Embryonic facial prominence (tissue), 1 donor: Measurements from ENCODE around the gene GIT2.

Source experiments
- DNase-seq: peaks from one replicate; pipeline ENCODE4 v3.0.0-alpha.2; 2016; ENCODE audit errors: extremely low spot score

GIT2 gene

DNA sequence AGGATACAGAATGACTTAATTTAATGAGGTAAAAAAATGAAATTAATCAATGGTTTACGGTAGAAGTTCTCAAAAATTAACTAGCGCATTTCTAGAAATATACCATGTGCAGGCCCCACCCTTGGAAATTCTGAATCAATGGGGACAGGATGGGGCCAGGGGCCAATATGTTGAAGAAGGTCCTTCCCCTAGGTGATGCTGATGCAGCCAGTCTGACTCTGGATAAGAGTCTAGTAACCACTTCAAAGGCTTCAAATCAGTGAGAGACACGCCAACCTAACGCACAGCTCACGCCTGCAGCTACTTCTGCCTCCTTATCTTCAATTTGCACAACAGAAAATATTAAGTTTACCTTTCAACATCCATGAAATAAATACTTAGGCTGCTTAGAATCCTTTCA, 14.9 kb downstream of the GIT2 start:
- no peak for DNase-seq

- DNase-seq = no peak
Measured at GRCh38 chr12:109972821-109973220, 23.3 kb downstream of the GIT2 start.

GRCh38 chr12:109968801-109969200, 27.4 kb downstream of the GIT2 start:
- DNase-seq = no peak

DNA sequence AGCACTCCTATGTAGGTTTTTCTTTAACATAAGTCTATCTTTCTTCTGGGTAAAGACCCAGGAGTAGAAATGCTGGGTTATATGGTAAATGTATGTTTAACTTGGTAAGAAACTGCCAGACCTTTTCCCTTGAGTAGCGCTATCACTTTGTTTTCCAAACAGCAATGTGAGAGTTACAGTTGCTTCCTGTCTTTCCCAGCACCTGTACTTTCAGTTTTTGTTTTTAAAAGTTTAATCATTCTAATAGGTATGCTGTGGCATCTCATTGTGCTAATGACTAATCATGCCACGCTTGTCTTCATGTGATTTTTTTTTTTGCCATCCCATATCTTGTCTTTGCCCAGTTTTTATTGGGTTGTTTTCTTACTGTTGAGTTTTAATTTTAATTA, 28.1 kb downstream of the GIT2 start:
- no peak for DNase-seq

GRCh38 chr12:109967383-109968031, 28.7 kb downstream of the GIT2 start:
- DNase-seq = no peak

DNA sequence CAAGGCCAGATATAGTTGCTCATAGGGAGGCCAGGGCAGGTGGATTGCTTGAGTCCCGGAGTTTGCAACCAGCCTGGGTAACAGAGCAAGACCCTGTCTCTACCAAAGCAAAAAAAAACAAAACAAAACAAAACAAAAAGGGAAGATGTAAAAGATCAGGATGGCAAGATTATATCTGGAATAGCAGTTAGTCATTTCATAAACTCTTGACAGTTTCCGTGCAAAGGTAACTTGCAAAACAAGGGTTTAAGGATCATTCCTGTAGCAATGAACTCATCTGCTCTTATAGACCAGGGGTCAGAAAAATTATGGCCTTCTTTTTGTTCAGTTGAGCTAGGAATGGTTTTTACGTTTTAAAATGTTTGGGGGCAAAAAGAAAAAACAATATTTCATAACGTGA, 29.6 kb downstream of the GIT2 start:
- DNase-seq = no peak

DNA sequence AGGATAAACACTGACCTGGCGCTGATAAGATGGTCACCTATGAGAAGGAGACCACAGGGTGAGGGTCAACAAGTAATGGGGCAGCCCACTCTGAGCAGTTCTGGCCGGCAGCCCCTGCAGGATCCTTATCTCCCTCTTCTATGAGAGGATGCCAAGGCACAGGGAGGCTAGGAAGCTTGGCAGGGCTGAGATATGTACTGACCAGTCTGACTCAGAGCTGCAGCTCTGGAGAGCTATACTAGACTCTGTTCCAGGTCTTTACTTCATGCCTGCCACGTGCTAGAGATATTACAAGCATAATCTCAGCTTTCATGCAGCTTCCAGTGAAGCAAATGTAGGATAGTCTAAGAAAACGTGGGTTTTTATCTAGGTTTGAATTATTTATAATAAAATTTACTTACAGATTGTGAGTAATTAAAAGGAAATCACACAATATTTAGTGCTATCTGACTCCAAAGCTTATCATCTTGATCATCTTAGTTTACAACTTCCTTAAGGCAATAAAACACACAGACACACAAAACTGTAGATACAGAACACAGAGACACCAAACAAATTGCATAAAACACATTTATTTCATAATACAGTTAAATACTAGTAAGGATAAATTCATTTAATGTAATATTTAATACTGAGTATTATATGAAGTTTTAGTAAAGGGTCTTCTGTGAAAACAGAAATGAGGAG, 32.3 kb downstream of the GIT2 start:
- no peak for DNase-seq

GRCh38 chr12:109963330-109963729, 32.8 kb downstream of the GIT2 start:
- DNase-seq = no peak

DNA sequence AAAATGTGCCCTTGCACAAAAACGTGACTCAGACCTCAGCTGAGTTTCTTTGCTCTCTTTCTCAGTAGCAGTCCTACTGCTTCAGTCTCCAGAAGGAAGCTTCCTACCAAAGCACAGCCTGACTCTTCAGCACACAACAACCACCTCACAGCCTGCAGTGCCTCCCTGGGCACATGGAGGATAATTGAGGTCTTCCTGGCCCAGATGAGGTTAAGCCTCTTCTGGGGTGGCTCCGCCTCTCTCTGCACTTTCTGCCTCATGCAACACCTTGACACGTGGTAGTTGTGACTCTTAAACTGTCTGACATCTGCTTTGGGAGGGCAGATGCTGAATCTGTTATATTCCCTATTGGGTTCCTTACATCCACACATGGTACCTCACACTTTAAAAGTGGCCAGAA, 33.8 kb downstream of the GIT2 start:
- DNase-seq = no peak

DNA sequence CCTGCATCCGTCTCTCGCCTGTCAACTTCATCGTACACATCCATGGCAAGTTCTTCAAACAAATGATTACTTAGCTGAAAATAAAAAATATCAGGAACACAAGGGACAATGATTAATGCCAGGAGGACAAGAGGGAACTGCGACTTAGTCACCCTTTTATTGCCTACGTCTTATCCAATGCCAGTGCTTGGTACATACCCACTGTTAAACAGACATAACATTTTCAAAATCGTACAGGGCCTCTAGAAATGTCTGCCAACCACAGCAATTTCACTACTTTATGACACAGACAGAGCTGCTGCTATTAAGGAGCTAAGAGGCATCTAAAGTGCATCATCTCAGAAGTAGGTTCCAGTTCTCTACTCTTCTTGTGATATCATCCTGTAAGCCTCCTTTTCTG, 34.6 kb downstream of the GIT2 start:
- DNase-seq = no peak

DNA sequence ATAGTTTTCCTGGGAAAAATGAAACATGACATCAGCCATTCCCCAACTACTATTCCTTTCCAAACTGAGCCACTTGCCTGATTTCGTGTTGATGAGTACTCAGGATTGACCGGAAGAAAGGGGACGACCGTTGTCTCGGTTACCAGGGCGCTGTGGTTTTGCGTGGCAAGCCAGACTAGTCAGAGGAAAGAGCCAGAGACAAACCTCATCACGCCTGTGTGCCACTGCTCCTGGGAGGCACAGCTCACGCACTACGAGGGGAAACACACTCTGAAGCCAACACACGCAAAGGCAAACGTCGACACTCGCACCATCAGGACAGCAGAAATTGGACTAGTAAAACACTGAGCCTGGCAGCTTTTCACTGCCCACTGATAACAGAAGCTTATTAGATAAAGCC, 35.0 kb downstream of the GIT2 start:
- DNase-seq = no peak

DNA sequence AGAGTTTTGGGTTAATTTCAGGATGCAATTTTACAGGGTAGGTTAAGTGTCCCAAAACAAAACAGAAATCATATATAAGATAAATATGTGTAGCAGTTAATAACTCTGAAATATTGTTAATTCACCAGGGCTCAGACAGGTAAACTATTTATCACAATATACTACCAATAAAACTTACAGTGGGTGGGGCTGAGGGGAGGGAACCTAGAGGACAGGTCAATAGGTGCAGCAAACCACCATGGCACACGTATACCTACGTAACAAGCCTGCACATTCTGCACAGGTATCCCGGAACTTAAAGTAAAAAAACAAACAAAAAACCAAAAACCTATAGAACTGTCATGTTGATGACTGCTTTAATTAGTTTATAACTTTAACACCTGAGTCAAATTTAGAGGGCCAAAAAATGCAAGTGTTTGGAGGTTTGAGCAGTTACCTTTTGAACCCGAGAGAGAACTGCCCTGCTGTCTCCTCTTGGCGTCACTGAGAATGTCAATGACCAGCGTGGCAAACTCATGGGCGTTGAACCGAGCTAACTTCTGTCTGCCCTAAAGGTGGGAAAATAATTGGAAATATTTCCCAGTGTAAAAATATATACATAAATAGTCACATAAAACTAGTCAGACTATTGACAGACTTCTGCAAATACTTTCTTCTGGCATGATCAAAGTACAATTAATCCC, 36.6 kb downstream of the GIT2 start:
- no peak for DNase-seq

GRCh38 chr12:109958374-109958773, 37.8 kb downstream of the GIT2 start:
- DNase-seq = no peak

DNA sequence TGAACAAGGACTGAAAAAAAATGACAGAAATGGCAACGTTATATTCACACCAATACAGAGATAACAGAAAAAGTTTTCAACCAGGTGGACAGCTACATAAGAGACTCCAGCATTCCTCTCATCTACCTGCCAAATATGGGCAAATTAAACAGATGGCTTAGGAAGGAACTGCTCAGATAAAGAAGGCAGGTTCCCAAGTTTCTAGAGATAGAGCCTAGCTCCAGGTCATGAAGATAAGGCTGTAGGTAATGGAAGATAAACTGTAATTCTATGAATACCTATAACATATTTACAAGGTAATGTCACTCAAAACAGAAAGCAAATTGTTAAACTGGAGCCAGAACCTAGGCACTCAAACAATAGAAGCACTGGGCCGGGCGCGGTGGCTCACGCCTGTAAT, 42.5 kb downstream of the GIT2 start:
- no peak for DNase-seq

- no peak for DNase-seq
Measured at GRCh38 chr12:109952873-109953272, 43.3 kb downstream of the GIT2 start.

GRCh38 chr12:109952160-109952858, 43.9 kb downstream of the GIT2 start:
- DNase-seq = no peak

DNA sequence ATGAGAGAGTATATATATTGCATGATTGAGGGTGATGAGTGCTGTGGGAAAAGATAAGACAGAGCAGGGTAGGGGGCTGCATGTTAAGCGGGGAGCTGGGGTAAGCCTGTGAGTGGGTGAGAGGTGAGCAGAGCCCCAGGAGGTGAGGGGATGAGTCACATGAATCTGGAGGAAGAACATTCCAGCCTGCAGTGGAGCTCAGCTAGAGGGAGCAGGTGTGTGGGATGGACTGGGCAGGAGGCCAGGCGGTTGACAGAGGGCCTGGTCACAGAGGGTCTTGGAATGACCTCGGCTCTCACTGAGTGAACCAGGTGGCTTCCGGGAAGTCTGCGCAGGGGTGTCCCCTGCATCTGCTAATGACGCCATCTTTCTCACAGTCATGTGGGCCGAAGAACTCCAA, 44.4 kb downstream of the GIT2 start:
- DNase-seq = no peak

DNA sequence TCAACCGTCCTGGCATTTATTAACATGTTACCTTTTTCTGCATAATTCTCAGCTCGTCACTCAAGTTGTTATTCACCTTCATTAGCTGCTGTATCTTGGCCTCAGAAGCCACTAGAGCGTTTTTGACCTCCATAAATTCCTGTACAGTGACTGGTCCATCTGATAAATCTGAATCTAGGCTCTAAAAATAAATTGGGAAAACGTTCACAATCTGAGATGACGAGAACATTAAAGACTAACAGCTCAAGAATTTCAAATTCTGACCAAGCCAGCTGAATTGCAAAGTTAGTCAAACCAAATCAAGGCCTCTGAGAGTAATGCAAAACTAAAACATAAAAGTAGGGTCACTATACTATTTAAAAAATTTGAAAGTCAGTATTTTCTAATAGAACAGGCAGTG, 45.0 kb downstream of the GIT2 start:
- no peak for DNase-seq

DNA sequence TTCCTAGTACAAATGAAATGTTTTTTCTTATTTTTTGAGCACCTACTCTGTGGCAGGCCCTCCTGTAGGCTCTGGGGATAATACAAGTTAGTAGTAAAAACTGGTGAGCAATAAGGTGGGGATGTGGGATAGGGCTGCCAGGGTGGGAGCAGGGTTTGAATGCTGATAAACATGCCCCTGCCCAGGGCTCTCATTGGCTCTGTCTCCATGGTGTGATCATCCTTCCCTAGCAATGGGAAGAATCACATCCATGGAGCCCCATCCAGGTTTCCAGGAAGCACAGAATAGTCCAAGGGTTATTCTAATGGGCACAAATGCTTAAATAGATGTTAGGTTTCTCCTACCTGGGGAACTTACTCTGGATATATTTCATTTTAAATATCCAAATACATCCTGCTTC, 45.5 kb downstream of the GIT2 start:
- no peak for DNase-seq

- no peak for DNase-seq
Measured at GRCh38 chr12:109949089-109949488, 47.1 kb downstream of the GIT2 start.

GRCh38 chr12:109948368-109948767, 47.8 kb downstream of the GIT2 start:
- DNase-seq = no peak

DNA sequence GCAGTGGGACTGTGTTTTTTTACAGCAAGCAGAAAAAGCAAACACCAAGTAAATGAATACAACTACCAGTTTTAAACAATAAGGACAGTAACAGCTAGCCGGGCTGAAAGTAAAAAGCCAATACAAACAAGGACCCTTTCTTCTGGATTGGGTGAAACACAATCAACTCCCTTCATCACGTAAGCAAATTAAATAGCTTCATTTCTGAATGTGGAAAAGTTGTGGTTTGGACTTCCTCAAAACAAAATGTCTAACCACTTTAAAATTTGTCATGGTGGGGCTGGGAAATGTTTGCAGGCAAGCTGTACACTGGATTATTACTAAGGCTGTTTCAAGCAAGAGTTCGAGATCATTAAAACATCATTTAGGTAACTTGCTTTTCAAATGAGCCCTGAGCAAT, 48.6 kb downstream of the GIT2 start:
- DNase-seq = no peak

DNA sequence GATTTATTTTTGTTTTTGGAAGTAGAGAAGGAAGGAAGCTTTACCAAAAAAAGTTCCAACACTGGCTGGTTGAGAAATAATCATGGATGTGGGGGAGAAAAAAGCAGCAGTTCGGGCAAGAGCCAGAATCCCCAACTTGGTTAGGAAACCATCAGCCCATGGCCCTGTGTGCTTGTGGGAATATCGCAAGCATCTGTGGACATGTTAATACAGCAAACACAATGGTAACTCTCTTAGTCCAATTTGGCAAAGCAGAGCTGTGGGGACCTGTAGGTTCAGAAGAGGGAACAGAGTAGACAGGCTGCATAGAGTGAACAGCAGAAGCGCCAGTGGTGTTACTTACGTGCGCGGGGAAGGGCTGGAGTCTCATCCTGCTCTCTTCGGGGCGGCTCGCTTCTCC, 49.3 kb downstream of the GIT2 start:
- no peak for DNase-seq
